CD4-positive, alpha-beta T cell treated with Interleukin-4 for 1 hour (primary cell): ENCODE results near the gene CIPC.

Experiments
- DNase-seq, 2 donors: peaks; one replicate each; pipeline ENCODE4 v3.0.0-alpha.2; 2020 to 2022

Gene CIPC

DNA sequence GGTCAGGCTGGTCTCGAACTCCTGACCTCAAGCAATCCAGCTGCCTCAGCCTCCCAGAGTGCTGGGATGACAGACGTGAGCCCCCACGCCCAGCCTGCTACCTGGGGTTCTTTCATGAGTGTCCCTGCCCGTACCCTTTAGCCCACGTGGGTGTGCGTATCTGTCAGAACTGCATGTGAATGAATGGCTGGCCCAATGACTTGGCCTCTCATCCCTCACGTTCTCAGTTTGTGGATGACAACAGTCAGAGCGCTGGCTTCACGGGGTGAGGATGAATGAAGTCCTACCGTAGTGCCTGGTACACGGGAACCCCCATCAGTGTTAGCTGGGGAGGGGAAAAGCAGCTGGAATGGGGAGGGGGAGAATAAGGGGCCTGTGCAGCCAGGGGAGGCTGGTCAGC is 59.7 kb downstream of the CIPC start:
- DNase-seq: no peak

DNA sequence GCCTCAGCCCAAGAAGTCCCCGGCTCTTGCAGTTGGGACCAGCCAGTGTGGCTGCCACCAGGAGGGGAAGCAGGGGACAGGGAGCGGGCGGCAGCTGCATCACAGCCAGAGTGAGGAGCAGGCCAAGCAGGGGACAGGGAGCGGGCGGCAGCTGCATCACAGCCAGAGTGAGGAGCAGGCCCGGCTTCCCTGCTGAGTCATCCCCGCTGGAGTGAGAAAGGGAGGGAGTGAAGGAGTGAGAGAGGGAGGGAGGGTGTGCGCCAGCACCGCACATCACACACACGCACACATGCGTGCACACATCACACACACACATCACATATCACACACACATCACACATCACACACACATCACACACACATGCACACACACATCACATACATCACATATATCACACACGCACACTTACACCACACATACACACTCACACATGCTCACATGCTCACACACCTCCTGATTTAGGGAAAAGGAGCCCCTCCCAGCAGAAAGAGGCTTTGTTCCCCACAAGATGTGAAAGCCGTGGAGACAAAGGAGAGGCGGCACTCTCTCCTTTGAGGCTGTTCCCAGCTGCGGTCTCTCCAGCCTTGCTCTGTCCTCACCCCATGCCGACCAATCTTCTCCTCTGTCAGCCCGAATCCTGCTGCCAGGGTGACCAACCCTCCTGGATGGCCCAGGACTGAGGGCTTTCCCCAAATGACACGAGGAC is 60.3 kb downstream of the CIPC start:
- DNase-seq: no peak

DNA sequence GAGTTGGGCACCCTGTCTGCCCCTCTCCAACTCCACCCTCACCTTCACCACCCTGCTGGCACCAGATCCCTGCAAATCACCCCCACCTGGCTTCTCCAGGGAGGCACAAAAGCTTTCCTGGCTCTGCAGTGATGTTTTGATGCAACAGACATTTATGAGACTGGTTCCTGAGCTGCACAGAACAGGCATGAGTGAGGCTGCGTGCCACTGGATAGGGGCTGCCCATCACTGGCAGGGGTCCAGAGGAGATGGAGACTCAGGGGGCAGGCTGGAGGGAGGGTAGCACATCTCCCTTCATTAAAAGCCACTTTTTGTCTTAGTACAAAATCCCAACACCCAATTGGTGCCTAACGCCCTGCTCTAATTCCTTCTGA is 60.8 kb downstream of the CIPC start:
- DNase-seq: no peak

DNA sequence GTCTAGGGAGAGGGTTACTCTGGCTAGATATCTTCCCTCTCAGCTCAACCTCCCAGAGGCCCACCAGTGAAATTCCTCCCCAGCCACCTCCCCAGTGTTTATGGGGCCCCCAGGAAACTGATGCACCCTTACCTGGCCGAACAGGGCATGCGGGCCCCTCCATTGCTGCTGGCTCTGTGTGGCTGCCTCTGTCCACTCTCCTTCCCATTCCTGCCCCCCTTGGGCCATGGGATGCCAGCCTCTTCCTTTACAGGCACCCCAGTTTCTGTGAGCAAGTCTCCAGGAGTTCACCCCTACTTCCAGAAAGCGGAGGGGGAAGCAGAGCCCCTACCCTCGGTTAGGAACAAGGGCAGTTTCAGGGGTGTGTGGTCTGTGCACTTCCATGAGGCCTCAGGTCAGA is 63.0 kb downstream of the CIPC start:
- DNase-seq: no peak
